ENCODE results near the gene ARID4B. TPM values are rescaled to one million over a fixed set of nuclear protein-coding genes. Genes with fewer than 3 reads are reported as not detected.
"Not testable (repeated sequence)": the region's sequence is repeated elsewhere in the genome, so short reads cannot be mapped to it uniquely, and the experiment has no call there.

ARID4B gene
- total RNA-seq, 4 donors from 2014 or later: 26.7 to 49.2 (median 39.1) TPM

DNA sequence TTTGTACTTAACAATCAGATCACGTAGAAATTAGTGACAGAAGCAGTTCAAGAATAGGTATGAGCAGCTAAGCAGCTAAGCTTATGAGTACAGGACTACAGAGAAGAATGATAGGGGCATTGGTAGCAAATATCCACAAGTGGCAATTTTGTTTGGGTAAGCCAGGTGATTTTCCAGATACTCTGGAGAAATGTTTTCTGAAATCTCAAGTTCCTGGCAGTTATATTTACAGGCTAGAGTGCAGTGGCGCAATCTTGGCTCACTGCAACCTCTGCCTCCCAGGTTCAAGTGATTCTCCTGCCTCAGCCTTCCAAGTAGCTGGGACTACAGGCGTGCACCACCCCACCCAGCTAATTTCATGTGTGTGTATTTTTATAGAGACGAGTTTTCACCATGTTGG is 55.1 kb downstream of the ARID4B start:
- no peak overlapping the region for H3K27ac ChIP-seq
- H3K9me3 ChIP-seq: no peaks in the 10 kb centered on the region
- ATAC-seq: no peak
- H3K4me1 ChIP-seq: peaks cover 3 to 63% (median 12%) of the 10 kb centered on the region in 3 donors
- H3K36me3 ChIP-seq: no peaks in the 10 kb centered on the region
- WGBS, 2 donors (ENCODE audit: low coverage in 1 of 2): 82 to 93% methylated on average over 2 to 4 of the region's 4 CpGs
- TF ChIP-seq, protein P1, sequence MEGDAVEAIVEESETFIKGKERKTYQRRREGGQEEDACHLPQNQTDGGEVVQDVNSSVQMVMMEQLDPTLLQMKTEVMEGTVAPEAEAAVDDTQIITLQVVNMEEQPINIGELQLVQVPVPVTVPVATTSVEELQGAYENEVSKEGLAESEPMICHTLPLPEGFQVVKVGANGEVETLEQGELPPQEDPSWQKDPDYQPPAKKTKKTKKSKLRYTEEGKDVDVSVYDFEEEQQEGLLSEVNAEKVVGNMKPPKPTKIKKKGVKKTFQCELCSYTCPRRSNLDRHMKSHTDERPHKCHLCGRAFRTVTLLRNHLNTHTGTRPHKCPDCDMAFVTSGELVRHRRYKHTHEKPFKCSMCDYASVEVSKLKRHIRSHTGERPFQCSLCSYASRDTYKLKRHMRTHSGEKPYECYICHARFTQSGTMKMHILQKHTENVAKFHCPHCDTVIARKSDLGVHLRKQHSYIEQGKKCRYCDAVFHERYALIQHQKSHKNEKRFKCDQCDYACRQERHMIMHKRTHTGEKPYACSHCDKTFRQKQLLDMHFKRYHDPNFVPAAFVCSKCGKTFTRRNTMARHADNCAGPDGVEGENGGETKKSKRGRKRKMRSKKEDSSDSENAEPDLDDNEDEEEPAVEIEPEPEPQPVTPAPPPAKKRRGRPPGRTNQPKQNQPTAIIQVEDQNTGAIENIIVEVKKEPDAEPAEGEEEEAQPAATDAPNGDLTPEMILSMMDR (IDR thresholded peaks at IDR 0.05): no peak
- TF ChIP-seq EP300 (IDR thresholded peaks at IDR 0.05): no peak
- TF ChIP-seq POLR2AphosphoS5 (IDR thresholded peaks at IDR 0.05): no peak
- no peak for TF ChIP-seq POLR2A (IDR thresholded peaks at IDR 0.05)
- H3K27me3 ChIP-seq: no peaks in the 10 kb centered on the region
- H3K4me3 ChIP-seq: no peak overlapping the region

DNA sequence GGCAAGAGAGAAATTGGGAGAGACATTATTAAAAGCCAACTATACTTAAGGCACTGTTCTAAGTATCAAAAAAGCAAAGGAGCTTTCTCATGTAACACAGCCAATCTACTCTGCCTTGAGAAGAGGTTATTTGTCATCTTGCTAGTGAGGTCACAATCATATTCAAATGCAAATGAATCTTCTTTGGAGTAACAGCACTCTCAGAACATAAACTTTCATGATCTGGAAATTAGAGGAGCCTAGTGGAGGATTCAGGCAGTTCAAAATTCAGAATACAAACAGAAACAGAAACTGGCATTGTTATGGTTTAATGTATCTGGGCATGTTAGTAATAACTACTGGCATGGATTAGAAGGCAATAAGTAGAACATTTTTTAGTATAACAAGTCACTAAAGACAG is 57.4 kb downstream of the ARID4B start:
- Histone ChIP-seq H3K27ac (peak overlapping the region in 3 of 4 donors; percentile 3 to 46 (median 14)), H3K4me3 (no peak overlapping the region), H3K9me3 (no peaks in the 10 kb centered on the region), H3K27me3 (no peaks in the 10 kb centered on the region), H3K36me3 (no peaks in the 10 kb centered on the region), H3K4me1 (peaks cover 3 to 73% (median 14%) of the 10 kb centered on the region in 3 donors)
- TF ChIP-seq, protein P1 (IDR thresholded peaks at IDR 0.05): peak in 3 of 4 experiments; percentile 15 to 27 (median 24)
- TF ChIP-seq POLR2A (IDR thresholded peaks at IDR 0.05) (no peak), EP300 (IDR thresholded peaks at IDR 0.05) (no peak), POLR2AphosphoS5 (IDR thresholded peaks at IDR 0.05) (no peak)
- no peak for ATAC-seq

DNA sequence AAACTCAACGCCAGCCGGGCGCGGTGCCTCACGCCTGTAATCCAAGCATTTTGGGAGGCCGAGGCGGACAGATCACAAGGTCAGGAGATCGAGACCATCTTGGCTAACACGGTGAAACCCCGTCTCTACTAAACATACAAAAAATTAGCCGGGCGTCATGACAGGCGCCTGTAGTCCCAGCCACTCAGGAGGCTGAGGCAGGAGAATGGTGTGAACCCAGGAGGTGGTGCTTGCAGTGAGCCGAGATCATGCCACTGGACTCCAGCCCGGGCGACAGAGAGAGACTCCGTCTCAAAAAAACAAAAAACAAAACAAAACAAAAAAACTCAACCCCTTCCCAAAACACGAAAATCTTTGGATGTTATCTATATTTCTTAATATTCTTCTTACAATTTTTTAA is 58.0 kb downstream of the ARID4B start:
- Histone ChIP-seq H3K27ac (peak overlapping the region in 2 of 4 donors; percentile 3 to 46), H3K4me1 (peaks cover 0 to 73% (median 9%) of the 10 kb centered on the region in 3 donors)
- not testable (repeated sequence) for H3K36me3 ChIP-seq, H3K27me3 ChIP-seq, H3K4me3 ChIP-seq, ATAC-seq, H3K9me3 ChIP-seq
- WGBS, 2 donors (ENCODE audit: low coverage in 1 of 2): 73% methylated on average over 10 of the region's 18 CpGs

DNA sequence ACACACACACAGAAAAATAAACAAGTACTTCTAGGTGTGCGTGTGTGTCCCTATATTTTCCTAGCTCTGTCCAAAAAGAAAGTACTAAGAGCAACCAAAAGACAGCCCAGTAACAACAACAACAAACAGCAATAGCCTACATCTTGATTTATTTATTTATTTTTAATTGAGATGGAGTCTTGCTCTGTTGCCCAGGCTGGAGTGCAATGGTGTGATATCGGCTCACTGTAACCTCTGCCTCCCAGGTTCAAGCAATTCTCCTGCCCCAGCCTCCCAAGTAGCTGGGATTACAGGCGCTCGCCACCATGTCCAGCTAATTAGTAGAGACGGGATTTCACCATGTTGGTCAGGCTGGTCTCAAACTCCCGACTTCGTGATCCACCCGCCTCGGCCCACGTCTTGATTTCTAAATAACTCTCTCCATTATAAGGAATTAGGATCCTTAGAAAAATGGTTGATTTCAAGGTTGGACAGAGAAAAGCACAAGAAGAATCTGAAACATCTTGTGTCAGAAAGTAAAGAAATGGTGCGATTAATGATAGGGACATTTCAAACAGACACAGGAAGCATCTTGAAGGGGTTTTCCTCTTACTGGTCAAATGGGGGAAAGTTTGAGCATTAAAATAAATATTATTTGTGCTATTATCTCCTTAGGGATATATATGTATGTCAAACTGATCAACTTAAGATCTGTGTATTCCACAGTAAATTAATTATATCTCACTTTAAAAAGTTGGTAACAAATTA is 59.4 kb downstream of the ARID4B start:
- Histone ChIP-seq H3K27ac (no peak overlapping the region), H3K4me3 (no peak overlapping the region), H3K4me1 (peaks cover 0 to 62% (median 8%) of the 10 kb centered on the region in 3 donors), H3K27me3 (no peaks in the 10 kb centered on the region), H3K9me3 (no peaks in the 10 kb centered on the region), H3K36me3 (no peaks in the 10 kb centered on the region)
- WGBS, 2 donors (ENCODE audit: low coverage in 1 of 2): 95 to 96% methylated on average over 7 to 10 of the region's 11 CpGs
- TF ChIP-seq, protein P1 (IDR thresholded peaks at IDR 0.05): no peak
- TF ChIP-seq POLR2AphosphoS5 (IDR thresholded peaks at IDR 0.05) (no peak), POLR2A (IDR thresholded peaks at IDR 0.05) (no peak), EP300 (IDR thresholded peaks at IDR 0.05) (no peak)
- ATAC-seq: no peak

DNA sequence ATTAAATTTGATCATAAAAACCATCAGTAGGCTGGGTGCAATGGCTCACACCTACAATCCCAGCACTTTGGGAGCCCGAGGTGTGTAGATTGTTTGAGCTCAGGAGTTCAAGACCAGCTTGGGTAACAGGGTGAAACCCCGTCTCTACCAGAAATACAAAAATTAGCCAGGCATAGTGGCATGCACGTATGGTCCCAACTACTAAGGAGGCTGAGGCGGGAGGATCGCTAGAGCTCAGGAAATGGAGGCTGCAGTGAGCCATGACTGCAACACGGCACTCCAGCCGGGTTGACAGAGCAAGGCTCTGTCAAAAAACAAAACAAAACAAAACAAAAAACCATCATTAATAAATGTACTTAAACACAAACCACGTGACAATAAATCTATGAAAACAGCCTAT is 61.0 kb downstream of the ARID4B start:
- Histone ChIP-seq H3K9me3 (no peaks in the 10 kb centered on the region), H3K4me1 (peaks cover 0 to 63% (median 8%) of the 10 kb centered on the region in 3 donors), H3K36me3 (no peaks in the 10 kb centered on the region), H3K4me3 (no peak overlapping the region), H3K27me3 (no peaks in the 10 kb centered on the region), H3K27ac (no peak overlapping the region)
- TF ChIP-seq, protein P1 (IDR thresholded peaks at IDR 0.05): no peak
- TF ChIP-seq POLR2AphosphoS5 (IDR thresholded peaks at IDR 0.05): no peak
- no peak for TF ChIP-seq EP300 (IDR thresholded peaks at IDR 0.05)
- TF ChIP-seq POLR2A (IDR thresholded peaks at IDR 0.05): no peak
- no peak for ATAC-seq
- 93% methylated on average over 8 of the region's 8 CpGs for WGBS, 2 donors (ENCODE audit: low coverage in 1 of 2)

Measured in gastroesophageal sphincter (tissue), 4 donors.